Measurements from ENCODE around the gene RAPGEF4.

- TF ChIP-seq CTCF (IDR thresholded peaks at IDR 0.05), result no peak
- TF ChIP-seq POLR2AphosphoS5 (IDR thresholded peaks at IDR 0.05), result no peak
- no peak for TF ChIP-seq POLR2A (IDR thresholded peaks at IDR 0.05; ENCODE audit: low read depth)
- TF ChIP-seq EP300 (IDR thresholded peaks at IDR 0.05), result no peak
Measured at GRCh38 chr2:172929644-172930043, 194.0 kb downstream of the RAPGEF4 start.

All from esophagus muscularis mucosa (tissue), 4 donors.